Tibial artery (tissue), 4 donors: ENCODE measurements around the gene EIF1AX.

ENCODE experiments used
- DNase-seq, 2 donors: peaks; one replicate each; pipeline ENCODE4 v3.0.0-alpha.2; 2019
- H3K27ac ChIP-seq, 2 donors: fragments of 200-600 bp; sonication (generic) in 1 of 2; 1 replicate in 1 of 2; 2 replicates in 1 of 2; pipeline ENCODE4 v1.5.1; 2018 to 2019; ENCODE audit warnings: mild to moderate bottlenecking in 1 of 2
- H3K27me3 ChIP-seq, 2 donors: fragments of 200-600 bp; sonication (generic) in 1 of 2; one replicate each; pipeline versions ENCODE4 v1.5.1 to v1.6.0; 2016 to 2019
- H3K36me3 ChIP-seq, 3 donors: fragments of 200-600 bp; sonication (generic) in 2 of 3; one replicate each; pipeline ENCODE4 v1.5.1; 2016 to 2019; ENCODE audit warnings: mild to moderate bottlenecking in 2 of 3
- H3K4me1 ChIP-seq, 4 donors: fragments of 200-600 bp; sonication (generic) in 2 of 4; 1 replicate in 3 of 4; 2 replicates in 1 of 4; pipeline ENCODE4 v1.5.1; 2016 to 2019
- H3K4me3 ChIP-seq, 2 donors: fragments of 200-600 bp; sonication (generic) in 1 of 2; 1 replicate in 1 of 2; 2 replicates in 1 of 2; pipeline ENCODE4 v1.5.1; 2018 to 2019; ENCODE audit warnings: mild to moderate bottlenecking in 2 of 2
- H3K9me3 ChIP-seq, 3 donors: fragments of 200-600 bp; sonication (generic) in 1 of 3; one replicate each; pipeline ENCODE4 v1.5.1; 2016 to 2019
- intact Hi-C: fragments of 100-400 bp; cut with DNase I; formaldehyde crosslinking; loops from one replicate; pipeline ENCODE4 v1.15.0; 2023; ENCODE audit warnings: low total_unique reads
- TF ChIP-seq, protein P1 (sequence below), 2 experiments: fragments of 200-600 bp in 1 of 2; fragments of 450-650 bp in 1 of 2; IDR thresholded peaks; one replicate each; pipeline ENCODE4 v1.5.1; 2017 to 2019; ENCODE audit warnings: antibody characterized with exemption in 2 of 2, mild to moderate bottlenecking in 1 of 2, moderate library complexity in 1 of 2

EIF1AX gene

DNA sequence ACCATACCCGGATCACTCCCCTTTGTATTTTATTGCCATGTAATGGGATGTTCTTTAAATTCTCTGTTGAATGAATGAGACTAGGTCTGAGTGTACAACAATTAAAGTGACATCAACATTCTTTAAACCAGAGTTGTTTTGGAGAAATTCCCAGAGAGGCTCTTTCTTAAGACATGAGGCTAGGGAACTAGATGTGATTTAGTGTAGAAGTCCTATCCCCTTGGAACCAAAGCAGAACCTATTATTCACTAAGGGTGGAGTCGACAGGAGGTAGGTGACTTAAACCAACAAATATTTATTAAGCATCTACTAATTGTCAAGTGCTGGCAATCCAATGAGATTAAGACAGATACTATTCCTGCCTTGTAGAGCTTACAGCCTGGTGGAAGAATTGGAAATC, 1.7 kb downstream of the EIF1AX start:
- no peak for DNase-seq
- no peak overlapping the region for H3K27ac ChIP-seq
- peaks cover 0 to 29% (median 8%) of the 10 kb centered on the region in 4 donors for H3K4me1 ChIP-seq
- intact Hi-C loops = loop anchor here (10.0 kb wide), 1 partner anchor 125 kb away; the partner anchor contains the start of gene RPS6KA3
- H3K27me3 ChIP-seq = no peaks in the 10 kb centered on the region
- TF ChIP-seq, protein P1, sequence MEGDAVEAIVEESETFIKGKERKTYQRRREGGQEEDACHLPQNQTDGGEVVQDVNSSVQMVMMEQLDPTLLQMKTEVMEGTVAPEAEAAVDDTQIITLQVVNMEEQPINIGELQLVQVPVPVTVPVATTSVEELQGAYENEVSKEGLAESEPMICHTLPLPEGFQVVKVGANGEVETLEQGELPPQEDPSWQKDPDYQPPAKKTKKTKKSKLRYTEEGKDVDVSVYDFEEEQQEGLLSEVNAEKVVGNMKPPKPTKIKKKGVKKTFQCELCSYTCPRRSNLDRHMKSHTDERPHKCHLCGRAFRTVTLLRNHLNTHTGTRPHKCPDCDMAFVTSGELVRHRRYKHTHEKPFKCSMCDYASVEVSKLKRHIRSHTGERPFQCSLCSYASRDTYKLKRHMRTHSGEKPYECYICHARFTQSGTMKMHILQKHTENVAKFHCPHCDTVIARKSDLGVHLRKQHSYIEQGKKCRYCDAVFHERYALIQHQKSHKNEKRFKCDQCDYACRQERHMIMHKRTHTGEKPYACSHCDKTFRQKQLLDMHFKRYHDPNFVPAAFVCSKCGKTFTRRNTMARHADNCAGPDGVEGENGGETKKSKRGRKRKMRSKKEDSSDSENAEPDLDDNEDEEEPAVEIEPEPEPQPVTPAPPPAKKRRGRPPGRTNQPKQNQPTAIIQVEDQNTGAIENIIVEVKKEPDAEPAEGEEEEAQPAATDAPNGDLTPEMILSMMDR (IDR thresholded peaks at IDR 0.05) = no peak
- H3K4me3 ChIP-seq = peak overlapping the region; percentile 78 to 82
- peaks cover 0 to 27% (median 25%) of the 10 kb centered on the region in 3 donors for H3K36me3 ChIP-seq
- no peaks in the 10 kb centered on the region for H3K9me3 ChIP-seq

GRCh38 chrX:20135944-20136343, 5.7 kb downstream of the EIF1AX start:
- peaks cover 0 to 67% (median 61%) of the 10 kb centered on the region in 3 donors for H3K36me3 ChIP-seq
- no peak overlapping the region for H3K4me3 ChIP-seq
- H3K27me3 ChIP-seq = no peaks in the 10 kb centered on the region
- H3K4me1 ChIP-seq = peaks cover 0 to 26% (median 8%) of the 10 kb centered on the region in 4 donors
- TF ChIP-seq, protein P1 (IDR thresholded peaks at IDR 0.05) = no peak
- no peak for DNase-seq
- H3K27ac ChIP-seq = no peak overlapping the region
- no peaks in the 10 kb centered on the region for H3K9me3 ChIP-seq
- intact Hi-C loops = no loop called here

DNA sequence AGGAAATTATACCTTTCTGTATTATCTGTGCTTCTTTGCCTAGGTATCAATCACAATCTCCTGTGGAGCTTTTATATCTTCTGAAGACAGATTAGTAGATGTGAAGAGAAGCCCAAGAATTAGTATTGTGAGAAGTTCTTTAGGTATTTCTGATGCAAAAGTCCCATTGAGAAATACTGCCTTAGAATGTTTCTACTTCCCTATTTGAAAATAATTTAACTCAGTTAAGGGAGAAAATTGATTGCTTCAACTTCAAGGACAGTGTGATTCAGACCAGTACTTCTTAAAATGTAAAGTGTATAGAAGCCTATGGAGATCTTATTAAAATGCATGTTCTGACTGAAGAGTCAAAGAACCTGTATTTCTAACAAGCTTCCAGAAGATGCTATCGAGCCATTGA, 9.0 kb downstream of the EIF1AX start:
- no peak for DNase-seq
- intact Hi-C loops = no loop called here
- no peaks in the 10 kb centered on the region for H3K27me3 ChIP-seq
- no peak overlapping the region for H3K4me3 ChIP-seq
- no peaks in the 10 kb centered on the region for H3K9me3 ChIP-seq
- H3K4me1 ChIP-seq = peaks cover 0 to 8% (median 0%) of the 10 kb centered on the region in 4 donors
- no peak overlapping the region for H3K27ac ChIP-seq
- TF ChIP-seq, protein P1 (IDR thresholded peaks at IDR 0.05) = no peak
- peaks cover 0 to 89% (median 76%) of the 10 kb centered on the region in 3 donors for H3K36me3 ChIP-seq

GRCh38 chrX:20130357-20130756, 11.3 kb downstream of the EIF1AX start:
- Histone ChIP-seq H3K4me3 (no peak overlapping the region), H3K27ac (no peak overlapping the region), H3K27me3 (no peaks in the 10 kb centered on the region), H3K36me3 (peaks cover 0 to 67% (median 56%) of the 10 kb centered on the region in 3 donors), H3K9me3 (no peaks in the 10 kb centered on the region), H3K4me1 (no peaks in the 10 kb centered on the region)
- intact Hi-C loops = no loop called here
- TF ChIP-seq, protein P1 (IDR thresholded peaks at IDR 0.05) = no peak
- no peak for DNase-seq

GRCh38 chrX:20129547-20129946, 12.1 kb downstream of the EIF1AX start:
- TF ChIP-seq, protein P1 (IDR thresholded peaks at IDR 0.05) = no peak
- intact Hi-C loops = no loop called here
- H3K4me1 ChIP-seq = no peaks in the 10 kb centered on the region
- H3K4me3 ChIP-seq = no peak overlapping the region
- no peaks in the 10 kb centered on the region for H3K27me3 ChIP-seq
- no peak overlapping the region for H3K27ac ChIP-seq
- peaks cover 0 to 68% (median 59%) of the 10 kb centered on the region in 3 donors for H3K36me3 ChIP-seq
- no peak for DNase-seq
- no peaks in the 10 kb centered on the region for H3K9me3 ChIP-seq

- peaks cover 0 to 65% (median 52%) of the 10 kb centered on the region in 3 donors for H3K36me3 ChIP-seq
- intact Hi-C loops = no loop called here
Observed at GRCh38 chrX:20128670-20129069, 13.0 kb downstream of the EIF1AX start.

More at GRCh38 chrX:20128670-20129069, 13.0 kb downstream of the EIF1AX start:
- H3K4me1 ChIP-seq = no peaks in the 10 kb centered on the region
- H3K27me3 ChIP-seq = no peaks in the 10 kb centered on the region
- TF ChIP-seq, protein P1 (IDR thresholded peaks at IDR 0.05) = no peak
- no peaks in the 10 kb centered on the region for H3K9me3 ChIP-seq
- DNase-seq = no peak
- H3K27ac ChIP-seq = no peak overlapping the region
- no peak overlapping the region for H3K4me3 ChIP-seq
